ENCODE data around the gene PGAP3.

Gene PGAP3

DNA sequence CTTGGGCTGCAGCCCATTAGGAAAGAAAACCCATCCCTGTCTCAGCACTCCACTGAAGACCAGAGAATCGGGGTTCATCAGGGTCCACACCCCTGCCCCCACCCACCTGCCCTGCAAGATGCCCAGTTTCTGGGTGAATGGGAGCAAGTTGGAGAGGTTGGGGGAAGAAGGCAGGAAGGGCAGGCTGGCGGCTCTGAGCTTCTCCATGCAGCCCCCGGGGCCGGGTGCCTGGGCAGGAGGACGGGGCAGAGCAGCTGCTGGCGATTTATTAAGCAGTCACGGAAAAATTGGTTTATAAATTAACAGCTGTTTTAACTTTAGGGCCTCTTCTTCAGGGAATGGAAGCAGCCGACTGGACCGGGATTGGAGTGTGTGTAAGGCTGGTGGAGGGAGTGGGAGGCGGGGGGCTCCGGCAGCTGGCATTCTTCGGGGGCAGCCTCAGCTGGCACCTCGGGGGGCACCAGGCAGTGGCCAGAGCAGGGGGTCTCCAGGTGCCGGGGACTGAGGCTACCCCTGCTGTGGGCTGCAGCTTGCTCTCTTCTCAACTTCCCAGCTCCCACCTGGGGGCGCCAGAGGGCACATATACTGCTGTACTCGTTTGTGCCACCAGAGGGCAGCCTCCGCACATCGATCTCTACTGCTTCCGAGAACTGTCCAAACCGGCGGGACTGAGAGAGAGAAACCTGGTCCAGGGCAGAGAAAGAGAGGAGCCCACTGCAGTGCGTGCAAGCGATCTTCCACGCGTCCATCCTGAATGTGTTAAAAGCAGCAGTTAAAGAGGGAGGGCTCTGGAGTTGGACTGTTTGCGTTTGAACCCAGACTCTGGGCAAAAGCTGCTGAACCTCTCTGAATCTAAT, 66.1 kb downstream of the PGAP3 start:
- H2AFZ ChIP-seq (ENCODE audit: low read length) = peak overlapping the region; percentile 86
- no peak for TF ChIP-seq EZH2phosphoT487 (IDR thresholded peaks at IDR 0.05; ENCODE audit: borderline replicate concordance)
- peak; percentile 100 for TF ChIP-seq CTCF (conservative IDR thresholded peaks at IDR 0.05; ENCODE audit: low read length)
- H3K4me3 ChIP-seq (ENCODE audit: low read length, poor library complexity, severe bottlenecking) = peak overlapping the region; percentile 46
- peaks cover 25% of the 10 kb centered on the region for H3K4me1 ChIP-seq (ENCODE audit: insufficient read depth, low read length, poor library complexity, severe bottlenecking)
- H3K4me2 ChIP-seq (ENCODE audit: low read depth, low read length, poor library complexity, severe bottlenecking) = peak overlapping the region; percentile 70
- no peaks in the 10 kb centered on the region for H3K9me3 ChIP-seq (ENCODE audit: insufficient read depth, low read depth, low read length)
- H3K79me2 ChIP-seq (ENCODE audit: insufficient read depth, low read length) = no peaks in the 10 kb centered on the region
- no peaks in the 10 kb centered on the region for H3K27me3 ChIP-seq (ENCODE audit: insufficient read depth, low read length, poor library complexity, severe bottlenecking)
- H3K36me3 ChIP-seq (ENCODE audit: insufficient read depth, low read length) = no peaks in the 10 kb centered on the region
- no peaks in the 10 kb centered on the region for H3K9me2 ChIP-seq (replicated peaks; ENCODE audit: low read depth, low read length)
- H3K9ac ChIP-seq (ENCODE audit: low read depth, low read length, poor library complexity, severe bottlenecking) = peak overlapping the region; percentile 36
- no peaks in the 10 kb centered on the region for H3F3A ChIP-seq (ENCODE audit: low read depth)
- H4K20me1 ChIP-seq (ENCODE audit: insufficient read depth, low read length, poor library complexity, severe bottlenecking) = no peaks in the 10 kb centered on the region

Measured in Loucy (cell line).